HepG2 (cell line): Measurements from ENCODE around the gene CFAP61. TPM values are rescaled to one million over a fixed set of nuclear protein-coding genes. Genes with fewer than 3 reads are reported as not detected.

ENCODE experiments used
- ATAC-seq: fragments of 200-7000 bp; cut with Tn5 transposase; 3 replicates; pipeline ENCODE4 v1.9.1; 2020; ENCODE audit warnings: mild to moderate bottlenecking, moderate library complexity
- BruUV-seq: library from RNA; stranded (reverse); fragments of 400-500 nt; replicated peaks from 2 replicates; lab custom pipeline; 2021; lab: Mats Ljungman, UMichigan
- CTCF ChIA-PET: fragments of 300-600 bp; formaldehyde crosslinking; extraction: SDS; loops from one replicate; lab custom pipeline; 2021; ENCODE audit warnings: low total read pairs, inconsistent platforms, low intra/inter-chr PET ratio; lab: Yijun Ruan, JAX
- POLR2A ChIA-PET: fragments of 350-600 bp; sonication (Branson Sonifier 250); formaldehyde crosslinking; loops from one replicate; lab custom pipeline; 2020; ENCODE audit warnings: antibody characterized with exemption, inconsistent platforms; lab: Yijun Ruan, JAX
- DNase-seq: peaks from one replicate; pipeline ENCODE4 v3.0.0-alpha.2; 2015; ENCODE audit warnings: low spot score
- FAIRE-seq: peaks from 3 replicates; lab custom pipeline; 2011; peaks lifted over from hg19 to GRCh38; lab: Jason Lieb, UNC
- H2AFZ ChIP-seq: one replicate; pipeline ENCODE4 v1.6.1; 2011; ENCODE audit warnings: low read length, inconsistent platforms
- H3K27ac ChIP-seq: fragments of 300-600 bp; 3 replicates; pipeline ENCODE4 v1.8.0; 2011; ENCODE audit warnings: mixed run types, mild to moderate bottlenecking, mixed read lengths, low read length, inconsistent platforms; ENCODE audit not compliant: insufficient read depth; ENCODE audit errors: extremely low read length
- H3K27me3 ChIP-seq, 2 experiments: fragments of 200-600 bp in 1 of 2; 2 replicates in 1 of 2; 3 replicates in 1 of 2; pipeline versions ENCODE4 v1.6.0 to v1.8.0; 2011; ENCODE audit warnings: low read length in 2 of 2, mild to moderate bottlenecking in 2 of 2, moderate library complexity in 2 of 2, inconsistent platforms in 1 of 2; ENCODE audit not compliant: insufficient read depth in 2 of 2, control insufficient read depth in 1 of 2
- H3K36me3 ChIP-seq, 2 experiments: fragments of 200-600 bp in 1 of 2; replicated peaks in 1 of 2; 2 replicates in 1 of 2; 3 replicates in 1 of 2; pipeline versions ENCODE4 v1.5.1 to v1.8.0; 2011; ENCODE audit warnings: low read length in 2 of 2, inconsistent platforms in 1 of 2; ENCODE audit not compliant: insufficient read depth in 2 of 2, control insufficient read depth in 1 of 2
- H3K4me1 ChIP-seq: 2 replicates; pipeline ENCODE4 v1.5.1; 2012; ENCODE audit warnings: low read length, inconsistent platforms; ENCODE audit not compliant: insufficient read depth
- H3K4me2 ChIP-seq: 2 replicates; pipeline ENCODE4 v1.6.0; 2011; ENCODE audit warnings: low read depth, low read length, inconsistent platforms
- H3K4me3 ChIP-seq, 3 experiments: fragments of 200-600 bp in 1 of 3; sonication (generic), shearing (Covaris generic) in 1 of 3; replicated peaks in 1 of 3; 2 replicates each; pipeline ENCODE4 v1.5.1; 2011 to 2016; ENCODE audit warnings: low read length in 3 of 3, inconsistent platforms in 2 of 3, low read depth in 2 of 3, mild to moderate bottlenecking in 2 of 3, control low read depth in 1 of 3, mixed read lengths in 1 of 3; ENCODE audit not compliant: insufficient read depth in 1 of 3
- H3K79me2 ChIP-seq: one replicate; pipeline ENCODE4 v1.6.1; 2011; ENCODE audit warnings: low read length, inconsistent platforms; ENCODE audit not compliant: insufficient read depth
- H3K9ac ChIP-seq: 2 replicates; pipeline ENCODE4 v1.6.0; 2011; ENCODE audit warnings: mild to moderate bottlenecking, low read depth, low read length, inconsistent platforms; ENCODE audit not compliant: insufficient read depth
- H3K9me3 ChIP-seq: 2 replicates; pipeline ENCODE4 v1.5.1; 2012; ENCODE audit warnings: mild to moderate bottlenecking, low read length
- H4K20me1 ChIP-seq: 2 replicates; pipeline ENCODE4 v1.6.0; 2011; ENCODE audit warnings: inconsistent platforms, mild to moderate bottlenecking, low read length, moderate library complexity; ENCODE audit not compliant: insufficient read depth
- KMT2A ChIP-seq: sonication (generic); formaldehyde crosslinking; IDR thresholded peaks from 2 replicates; pipeline ENCODE4 v1.4.0; 2020; ENCODE audit warnings: missing genetic modification reagents
- PBX2 ChIP-seq: IDR thresholded peaks from 2 replicates; pipeline ENCODE4 v1.6.1; 2016; ENCODE audit warnings: control low read depth
- POLR2A ChIP-seq, 2 experiments: IDR thresholded peaks; 2 replicates each; pipeline ENCODE4 v1.6.1; 2011; ENCODE audit warnings: low read depth in 2 of 2, low read length in 2 of 2, mild to moderate bottlenecking in 1 of 2, moderate library complexity in 1 of 2; ENCODE audit not compliant: insufficient read depth in 1 of 2
- RARA ChIP-seq: IDR thresholded peaks from 2 replicates; pipeline ENCODE4 v1.6.1; 2016; ENCODE audit warnings: missing genetic modification reagents, missing compliant biosample characterization
- REPIN1 ChIP-seq: sonication (generic); formaldehyde crosslinking; IDR thresholded peaks from 2 replicates; pipeline ENCODE4 v1.8.0; 2022; ENCODE audit warnings: missing genetic modification reagents, low read depth, mild to moderate bottlenecking, borderline replicate concordance
- TERF1 ChIP-seq: sonication (generic); formaldehyde crosslinking; IDR thresholded peaks from 2 replicates; pipeline ENCODE4 v1.8.0; 2022; ENCODE audit warnings: mild to moderate bottlenecking, missing genetic modification reagents, moderate library complexity
- TRAFD1 ChIP-seq: sonication (generic); formaldehyde crosslinking; IDR thresholded peaks from 2 replicates; pipeline ENCODE4 v1.5.1; 2020; ENCODE audit warnings: missing genetic modification reagents, mild to moderate bottlenecking, borderline replicate concordance
- ZHX2 ChIP-seq, 2 experiments: sonication (generic) in 1 of 2; formaldehyde crosslinking in 1 of 2; IDR thresholded peaks; 2 replicates each; pipeline versions ENCODE4 v1.6.1 to v1.9.0; 2014 to 2022; ENCODE audit warnings: antibody characterized with exemption in 1 of 2, borderline replicate concordance in 1 of 2, inconsistent platforms in 1 of 2, low read depth in 1 of 2, missing genetic modification reagents in 1 of 2
- ZNF256 ChIP-seq: sonication (generic); formaldehyde crosslinking; conservative IDR thresholded peaks from 2 replicates; pipeline ENCODE4 v1.4.0; 2020; ENCODE audit warnings: missing genetic modification reagents
- ZNF441 ChIP-seq: sonication (generic); formaldehyde crosslinking; IDR thresholded peaks from 2 replicates; pipeline ENCODE4 v1.7.0; 2021; ENCODE audit warnings: missing genetic modification reagents, borderline replicate concordance
- ZNF768 ChIP-seq: sonication (generic); formaldehyde crosslinking; IDR thresholded peaks from 2 replicates; pipeline ENCODE4 v1.4.0; 2020; ENCODE audit warnings: missing genetic modification reagents
- WGBS: methylation state at CpG from one replicate; pipeline ENCODE4 v1.1.6; 2017; ENCODE audit warnings: low lambda C conversion rate; 5-methylcytosine and 5-hydroxymethylcytosine counted together
- in situ Hi-C: cut with HindIII; loops from 2 replicates; pipeline ENCODE4 v1.10.0; 2017; ENCODE audit warnings: low pct_unique_long_range_greater_than_20kb; ENCODE audit not compliant: extremely low pct_ligation_motif_present
- intact Hi-C: fragments of 100-400 bp; cut with micrococcal nuclease; formaldehyde crosslinking; loops from one replicate; pipeline ENCODE4 v1.10.0; 2022; ENCODE audit not compliant: unreplicated experiment
- polyA plus RNA-seq, 8 experiments: library from polyadenylated mRNA; depleted of rRNA in 3 of 8; stranded (reverse) in 7 of 8; unstranded in 1 of 8; fragments of >200 nt; fragmentation: Illumina TruSeq in 4 of 8; extraction: Trizol in 4 of 8; gene quantifications; 2 replicates each; pipeline versions ENCODE4 v1.2.1 to v1.2.3, GENCODE V29; 2011 to 2016; ENCODE audit warnings: low read depth in 4 of 8, missing spikeins in 1 of 8, mixed read lengths in 1 of 8; ENCODE audit not compliant: insufficient read depth in 1 of 8
- total RNA-seq, 5 experiments: library from RNA; depleted of rRNA; stranded (reverse); fragments of >200 nt; fragmentation: Illumina TruSeq; extraction: Trizol; gene quantifications; 2 replicates each; pipeline ENCODE4 v1.2.3, GENCODE V29; 2016; ENCODE audit warnings: low read depth in 1 of 5

The CFAP61 gene
- total and polyA plus RNA-seq, 2 of the 13 experiments (the other 11 are each of a cell fraction or from before 2014, with no cell fraction given), result 0.27 TPM; not detected in 1

GRCh38 chr20:20148779-20149178 lies 96.4 kb downstream of the CFAP61 start:
- ATAC-seq, result no peak
- intact Hi-C loops (no loop called here), in situ Hi-C loops (no loop called here)
- POLR2A ChIA-PET, result no interaction called here
- H3K4me1 ChIP-seq, result no peaks in the 10 kb centered on the region
- H3K79me2 ChIP-seq, result no peaks in the 10 kb centered on the region
- no peak overlapping the region for H3K27ac ChIP-seq
- H3K4me2 ChIP-seq, result no peak overlapping the region
- H3K9ac ChIP-seq, result no peak overlapping the region
- no peaks in the 10 kb centered on the region for H4K20me1 ChIP-seq
- DNase-seq, result no peak
- H3K27me3 ChIP-seq, result no peaks in the 10 kb centered on the region
- no peak overlapping the region for H3K4me3 ChIP-seq
- H3K9me3 ChIP-seq, result peaks cover 12% of the 10 kb centered on the region; the same call in 1 of the 2 replicates
- BruUV-seq, result no TSS peak
- H3K36me3 ChIP-seq, result no peaks in the 10 kb centered on the region
- no peak for FAIRE-seq
- CTCF ChIA-PET, result no interaction called here
- H2AFZ ChIP-seq, result no peak overlapping the region
- WGBS, result 18% methylated on average over 2 of the region's 2 CpGs
- TF ChIP-seq POLR2A (IDR thresholded peaks at IDR 0.05; ENCODE audit: insufficient read depth in 1 of 2, low read depth in 2 of 2, low read length in 2 of 2), result no peak
- TF ChIP-seq ZNF256 (CRISPR knock-in tag), result no peak
- TF ChIP-seq TERF1 (CRISPR knock-in tag), result no peak
- no peak for TF ChIP-seq ZHX2 (IDR thresholded peaks at IDR 0.05; ENCODE audit: low read depth)
- no peak for TF ChIP-seq ZHX2 (CRISPR knock-in tag; IDR thresholded peaks at IDR 0.05; ENCODE audit: borderline replicate concordance)
- no peak for TF ChIP-seq REPIN1 (CRISPR knock-in tag)
- no peak for TF ChIP-seq KMT2A
- TF ChIP-seq ZNF441 (CRISPR knock-in tag), result no peak
- TF ChIP-seq ZNF768 (CRISPR knock-in tag), result no peak
- no peak for TF ChIP-seq PBX2 (CRISPR knock-in tag)
- no peak for TF ChIP-seq RARA (CRISPR knock-in tag)
- no peak for TF ChIP-seq TRAFD1 (CRISPR knock-in tag)
